Measurements from ENCODE around the gene NAA30.

DNA sequence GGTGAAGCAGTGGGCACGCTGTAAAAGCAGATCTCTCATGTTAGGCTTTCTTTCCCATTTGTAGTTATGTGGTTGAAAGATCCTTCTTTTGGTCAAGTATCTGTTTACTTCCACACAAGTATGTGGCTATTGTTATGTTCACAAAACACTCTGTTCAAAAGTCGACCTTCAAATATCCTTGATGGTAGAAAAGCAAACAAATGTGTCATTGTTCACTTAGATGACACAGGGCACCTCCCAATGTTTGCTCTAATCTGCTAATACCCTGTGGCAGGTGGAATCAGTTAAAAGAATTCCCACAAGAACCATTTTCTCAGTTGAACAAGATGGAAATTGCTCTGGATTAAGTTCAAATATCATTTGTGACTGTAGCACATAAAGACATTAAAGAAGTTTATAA is 43.6 kb upstream of the NAA30 start:
- no peak for TF ChIP-seq ZNF239 (tag by site-specific recombination; IDR thresholded peaks at IDR 0.05)
- TF ChIP-seq ZBTB20 (tag by site-specific recombination; IDR thresholded peaks at IDR 0.05), result no peak
- TF ChIP-seq, protein P1, sequence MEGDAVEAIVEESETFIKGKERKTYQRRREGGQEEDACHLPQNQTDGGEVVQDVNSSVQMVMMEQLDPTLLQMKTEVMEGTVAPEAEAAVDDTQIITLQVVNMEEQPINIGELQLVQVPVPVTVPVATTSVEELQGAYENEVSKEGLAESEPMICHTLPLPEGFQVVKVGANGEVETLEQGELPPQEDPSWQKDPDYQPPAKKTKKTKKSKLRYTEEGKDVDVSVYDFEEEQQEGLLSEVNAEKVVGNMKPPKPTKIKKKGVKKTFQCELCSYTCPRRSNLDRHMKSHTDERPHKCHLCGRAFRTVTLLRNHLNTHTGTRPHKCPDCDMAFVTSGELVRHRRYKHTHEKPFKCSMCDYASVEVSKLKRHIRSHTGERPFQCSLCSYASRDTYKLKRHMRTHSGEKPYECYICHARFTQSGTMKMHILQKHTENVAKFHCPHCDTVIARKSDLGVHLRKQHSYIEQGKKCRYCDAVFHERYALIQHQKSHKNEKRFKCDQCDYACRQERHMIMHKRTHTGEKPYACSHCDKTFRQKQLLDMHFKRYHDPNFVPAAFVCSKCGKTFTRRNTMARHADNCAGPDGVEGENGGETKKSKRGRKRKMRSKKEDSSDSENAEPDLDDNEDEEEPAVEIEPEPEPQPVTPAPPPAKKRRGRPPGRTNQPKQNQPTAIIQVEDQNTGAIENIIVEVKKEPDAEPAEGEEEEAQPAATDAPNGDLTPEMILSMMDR (tag by site-specific recombination; IDR thresholded peaks at IDR 0.05), result no peak
- TF ChIP-seq SETDB1 (IDR thresholded peaks at IDR 0.05; ENCODE audit: insufficient read length, low read length), result no peak
- TF ChIP-seq, protein P2, sequence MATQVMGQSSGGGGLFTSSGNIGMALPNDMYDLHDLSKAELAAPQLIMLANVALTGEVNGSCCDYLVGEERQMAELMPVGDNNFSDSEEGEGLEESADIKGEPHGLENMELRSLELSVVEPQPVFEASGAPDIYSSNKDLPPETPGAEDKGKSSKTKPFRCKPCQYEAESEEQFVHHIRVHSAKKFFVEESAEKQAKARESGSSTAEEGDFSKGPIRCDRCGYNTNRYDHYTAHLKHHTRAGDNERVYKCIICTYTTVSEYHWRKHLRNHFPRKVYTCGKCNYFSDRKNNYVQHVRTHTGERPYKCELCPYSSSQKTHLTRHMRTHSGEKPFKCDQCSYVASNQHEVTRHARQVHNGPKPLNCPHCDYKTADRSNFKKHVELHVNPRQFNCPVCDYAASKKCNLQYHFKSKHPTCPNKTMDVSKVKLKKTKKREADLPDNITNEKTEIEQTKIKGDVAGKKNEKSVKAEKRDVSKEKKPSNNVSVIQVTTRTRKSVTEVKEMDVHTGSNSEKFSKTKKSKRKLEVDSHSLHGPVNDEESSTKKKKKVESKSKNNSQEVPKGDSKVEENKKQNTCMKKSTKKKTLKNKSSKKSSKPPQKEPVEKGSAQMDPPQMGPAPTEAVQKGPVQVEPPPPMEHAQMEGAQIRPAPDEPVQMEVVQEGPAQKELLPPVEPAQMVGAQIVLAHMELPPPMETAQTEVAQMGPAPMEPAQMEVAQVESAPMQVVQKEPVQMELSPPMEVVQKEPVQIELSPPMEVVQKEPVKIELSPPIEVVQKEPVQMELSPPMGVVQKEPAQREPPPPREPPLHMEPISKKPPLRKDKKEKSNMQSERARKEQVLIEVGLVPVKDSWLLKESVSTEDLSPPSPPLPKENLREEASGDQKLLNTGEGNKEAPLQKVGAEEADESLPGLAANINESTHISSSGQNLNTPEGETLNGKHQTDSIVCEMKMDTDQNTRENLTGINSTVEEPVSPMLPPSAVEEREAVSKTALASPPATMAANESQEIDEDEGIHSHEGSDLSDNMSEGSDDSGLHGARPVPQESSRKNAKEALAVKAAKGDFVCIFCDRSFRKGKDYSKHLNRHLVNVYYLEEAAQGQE (tag by site-specific recombination; IDR thresholded peaks at IDR 0.05), result no peak
- no peak for TF ChIP-seq REPIN1 (tag by site-specific recombination; IDR thresholded peaks at IDR 0.05; ENCODE audit: low read depth)
- no peak for TF ChIP-seq ZNF621 (tag by site-specific recombination; IDR thresholded peaks at IDR 0.05)
- no peak for TF ChIP-seq MYNN (tag by site-specific recombination; IDR thresholded peaks at IDR 0.05; ENCODE audit: borderline replicate concordance)
- TF ChIP-seq ZNF561 (tag by site-specific recombination; IDR thresholded peaks at IDR 0.05; ENCODE audit: borderline replicate concordance), result no peak
- no peak for TF ChIP-seq ZNF169 (tag by site-specific recombination; IDR thresholded peaks at IDR 0.05)
- TF ChIP-seq MEIS1 (CRISPR knock-in tag; IDR thresholded peaks at IDR 0.05; ENCODE audit: borderline replicate concordance), result no peak
